ENCODE data around the gene PRG3. TPM values are rescaled to one million over a fixed set of nuclear protein-coding genes. Genes with fewer than 3 reads are reported as not detected.

PRG3 gene
- total and polyA plus RNA-seq, 8 donors = 0.43 to 1.0 (median 0.76) TPM; not detected in 2

- intact Hi-C loops (cut with DNase I) = no loop called here
- H3K27me3 ChIP-seq = no peaks in the 10 kb centered on the region
Measured at GRCh38 chr11:57327721-57328120, 53.2 kb downstream of the PRG3 start.

More at GRCh38 chr11:57327721-57328120, 53.2 kb downstream of the PRG3 start:
- H3K9me3 ChIP-seq = no peaks in the 10 kb centered on the region
- peaks cover 17 to 36% of the 10 kb centered on the region in 2 donors for H3K4me1 ChIP-seq
- H3K36me3 ChIP-seq = peaks cover 0 to 68% of the 10 kb centered on the region in 2 donors
- no peak overlapping the region for H3K27ac ChIP-seq
- DNase-seq = no peak
- no peak overlapping the region for H3K4me3 ChIP-seq
- TF ChIP-seq CTCF (IDR thresholded peaks at IDR 0.05) = no peak
- no peak for ATAC-seq

Other genes with a start within 250 kb of the PRG3 start
- gene LRRC55, start 199.2 kb downstream of the PRG3 start, total RNA-seq = under 1 TPM; 0.05 to 0.12 TPM
- gene LRRC55, start 199.2 kb downstream of the PRG3 start, polyA plus RNA-seq (ENCODE audit: insufficient read length in 6 of 6) = 1 to 10 TPM; 2.4 to 3.9 (median 3.1) TPM
- 10 to 100 TPM; 11.2 to 21.9 TPM for gene APLNR, start 143.9 kb downstream of the PRG3 start, total RNA-seq
- 100 to 1,000 TPM; 131 to 189 (median 159) TPM for gene APLNR, start 143.9 kb downstream of the PRG3 start, polyA plus RNA-seq (ENCODE audit: insufficient read length in 6 of 6)
- gene TNKS1BP1, start 56.2 kb downstream of the PRG3 start, total RNA-seq = 100 to 1,000 TPM; 156 to 203 TPM
- 100 to 1,000 TPM; 119 to 157 (median 130) TPM for gene TNKS1BP1, start 56.2 kb downstream of the PRG3 start, polyA plus RNA-seq (ENCODE audit: insufficient read length in 6 of 6)
- gene SSRP1, start 45.3 kb downstream of the PRG3 start, total RNA-seq = 10 to 100 TPM; 57.3 to 86.3 TPM
- 100 to 1,000 TPM; 162 to 208 (median 182) TPM for gene SSRP1, start 45.3 kb downstream of the PRG3 start, polyA plus RNA-seq (ENCODE audit: insufficient read length in 6 of 6)
- not detected for gene P2RX3, start 42.8 kb downstream of the PRG3 start, total RNA-seq
- under 1 TPM; 0.17 to 0.58 (median 0.28) TPM for gene P2RX3, start 42.8 kb downstream of the PRG3 start, polyA plus RNA-seq (ENCODE audit: insufficient read length in 6 of 6)
- gene PRG2, start 9.5 kb upstream of the PRG3 start, total RNA-seq = under 1 TPM in 1 of 2 donors, not detected in 1; 0.34 TPM
- 1 to 10 TPM in 5 of 6 donors, under 1 TPM in 1; 0.84 to 1.7 (median 1.4) TPM for gene PRG2, start 9.5 kb upstream of the PRG3 start, polyA plus RNA-seq (ENCODE audit: insufficient read length in 6 of 6)
- 100 to 1,000 TPM in 1 of 2 donors, 10 to 100 TPM in 1; 95.6 to 185 TPM for gene SLC43A3, start 46.0 kb upstream of the PRG3 start, total RNA-seq
- 10 to 100 TPM; 35.0 to 45.1 (median 40.2) TPM for gene SLC43A3, start 46.0 kb upstream of the PRG3 start, polyA plus RNA-seq (ENCODE audit: insufficient read length in 6 of 6)
- 1 to 10 TPM; 2.5 to 4.8 TPM for gene RTN4RL2, start 79.4 kb upstream of the PRG3 start, total RNA-seq
- 1 to 10 TPM in 5 of 6 donors, under 1 TPM in 1; 0.87 to 3.7 (median 2.5) TPM for gene RTN4RL2, start 79.4 kb upstream of the PRG3 start, polyA plus RNA-seq (ENCODE audit: insufficient read length in 6 of 6)
- gene SLC43A1, start 134.6 kb upstream of the PRG3 start, total RNA-seq = 10 to 100 TPM; 11.8 to 25.3 TPM
- 10 to 100 TPM; 11.7 to 19.6 (median 18.0) TPM for gene SLC43A1, start 134.6 kb upstream of the PRG3 start, polyA plus RNA-seq (ENCODE audit: insufficient read length in 6 of 6)
- 10 to 100 TPM; 21.7 to 39.6 TPM for gene TIMM10, start 149.6 kb upstream of the PRG3 start, total RNA-seq
- gene TIMM10, start 149.6 kb upstream of the PRG3 start, polyA plus RNA-seq (ENCODE audit: insufficient read length in 6 of 6) = 10 to 100 TPM; 26.5 to 41.0 (median 33.6) TPM
- not detected for gene SMTNL1, start 156.4 kb upstream of the PRG3 start, total RNA-seq
- gene SMTNL1, start 156.4 kb upstream of the PRG3 start, polyA plus RNA-seq (ENCODE audit: insufficient read length in 6 of 6) = under 1 TPM; 0.13 to 0.80 (median 0.42) TPM
- gene UBE2L6, start 186.5 kb upstream of the PRG3 start, total RNA-seq = 100 to 1,000 TPM in 1 of 2 donors, 10 to 100 TPM in 1; 97.1 to 109 TPM
- gene UBE2L6, start 186.5 kb upstream of the PRG3 start, polyA plus RNA-seq (ENCODE audit: insufficient read length in 6 of 6) = 10 to 100 TPM; 56.1 to 67.0 (median 62.9) TPM
- gene SERPING1, start 216.5 kb upstream of the PRG3 start, total RNA-seq = 100 to 1,000 TPM; 195 to 329 TPM
- gene SERPING1, start 216.5 kb upstream of the PRG3 start, polyA plus RNA-seq (ENCODE audit: insufficient read length in 6 of 6) = 100 to 1,000 TPM; 172 to 206 (median 193) TPM